SHP77 (cell line): ENCODE measurements around the gene KNDC1.
"Not testable (repeated sequence)": the region's sequence is repeated elsewhere in the genome, so short reads cannot be mapped to it uniquely, and the experiment has no call there.

Experiments used
- DNase-seq, 2 experiments: peaks; one replicate each; lab custom pipeline; 2025; lab: John Stamatoyannopoulos, UW

KNDC1 gene

GRCh38 chr10:133221756-133222155 lies 61.7 kb downstream of the KNDC1 start:
- DNase-seq, result not testable (repeated sequence)

GRCh38 chr10:133224076-133224475 lies 64.1 kb downstream of the KNDC1 start:
- DNase-seq, result no peak

GRCh38 chr10:133224756-133225372 lies 64.8 kb downstream of the KNDC1 start:
- no peak for DNase-seq

- no peak for DNase-seq
These were observed 65.7 kb downstream of the KNDC1 start for GRCh38 chr10:133225707-133226191.

DNA sequence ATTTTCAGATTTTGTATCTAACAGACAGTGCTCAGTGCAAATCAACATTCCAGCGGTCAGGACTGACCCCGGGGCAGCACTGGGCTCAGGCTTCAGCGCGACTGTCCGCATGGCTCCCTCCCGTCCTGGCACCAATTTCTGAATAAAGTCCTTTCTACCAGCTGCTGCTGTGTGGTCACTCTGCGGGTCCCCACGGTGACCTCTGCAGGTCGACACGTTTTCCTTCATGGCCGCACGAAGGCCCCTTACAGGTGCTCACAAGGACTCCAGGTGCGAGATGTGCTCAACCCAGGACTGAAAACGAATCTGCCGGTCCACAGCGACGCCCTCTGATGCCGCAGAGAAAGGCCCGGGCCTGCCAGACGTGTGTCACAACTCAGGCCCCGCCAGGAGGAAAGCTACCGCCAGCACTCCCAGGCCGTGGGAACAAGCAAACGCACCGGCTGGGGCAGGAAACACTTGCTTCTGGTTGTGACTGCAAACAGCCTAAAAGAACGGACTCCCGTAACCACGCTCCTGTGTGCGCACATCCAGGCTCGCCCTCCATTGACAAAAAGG lies 66.3 kb downstream of the KNDC1 start:
- no peak for DNase-seq

DNA sequence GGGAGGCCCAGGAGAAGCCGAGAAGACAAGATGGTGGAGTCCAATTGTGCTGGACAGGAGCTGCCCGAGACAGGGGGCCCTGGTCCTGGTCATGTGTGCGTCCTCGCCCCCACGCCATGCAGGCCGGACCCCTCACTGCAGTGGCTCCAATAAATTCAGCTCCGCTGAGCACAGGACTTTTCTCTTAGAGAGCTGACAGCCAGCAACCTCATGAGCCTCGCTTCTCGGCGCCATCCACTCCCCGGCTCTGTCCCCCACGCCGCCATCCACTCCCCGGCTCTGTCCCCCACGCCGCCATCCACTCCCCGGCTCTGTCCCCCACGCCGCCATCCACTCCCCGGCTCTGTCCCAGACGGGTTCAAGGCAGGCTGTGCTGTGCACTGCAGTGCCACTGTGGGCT lies 67.2 kb downstream of the KNDC1 start:
- no peak for DNase-seq

GRCh38 chr10:133229265-133230043 lies 69.4 kb downstream of the KNDC1 start:
- DNase-seq, result no peak

DNA sequence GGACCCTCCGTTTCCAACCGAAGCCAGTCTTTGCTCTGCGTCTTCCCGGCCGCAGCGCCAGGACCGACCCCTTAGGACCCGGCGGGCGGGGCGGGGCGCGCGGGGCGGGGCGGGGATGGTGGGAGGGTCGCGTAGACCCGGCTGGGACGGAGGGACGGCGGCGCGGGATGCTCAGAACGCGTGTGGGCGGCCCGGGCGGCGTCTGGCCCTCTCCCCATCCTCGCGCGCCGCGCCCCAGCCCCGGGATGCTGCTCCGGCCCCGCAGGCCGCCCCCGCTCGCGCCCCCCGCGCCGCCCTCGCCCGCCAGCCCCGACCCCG lies 70.0 kb downstream of the KNDC1 start, which contains the start of gene UTF1:
UTF1 (plus strand) TSS at position 174 of the 318 bp plus-strand sequence; CDS start at position 246, 72 bp downstream.
- DNase-seq, result no peak

GRCh38 chr10:133230387-133231195 lies 70.6 kb downstream of the KNDC1 start:
- DNase-seq, result no peak

DNA sequence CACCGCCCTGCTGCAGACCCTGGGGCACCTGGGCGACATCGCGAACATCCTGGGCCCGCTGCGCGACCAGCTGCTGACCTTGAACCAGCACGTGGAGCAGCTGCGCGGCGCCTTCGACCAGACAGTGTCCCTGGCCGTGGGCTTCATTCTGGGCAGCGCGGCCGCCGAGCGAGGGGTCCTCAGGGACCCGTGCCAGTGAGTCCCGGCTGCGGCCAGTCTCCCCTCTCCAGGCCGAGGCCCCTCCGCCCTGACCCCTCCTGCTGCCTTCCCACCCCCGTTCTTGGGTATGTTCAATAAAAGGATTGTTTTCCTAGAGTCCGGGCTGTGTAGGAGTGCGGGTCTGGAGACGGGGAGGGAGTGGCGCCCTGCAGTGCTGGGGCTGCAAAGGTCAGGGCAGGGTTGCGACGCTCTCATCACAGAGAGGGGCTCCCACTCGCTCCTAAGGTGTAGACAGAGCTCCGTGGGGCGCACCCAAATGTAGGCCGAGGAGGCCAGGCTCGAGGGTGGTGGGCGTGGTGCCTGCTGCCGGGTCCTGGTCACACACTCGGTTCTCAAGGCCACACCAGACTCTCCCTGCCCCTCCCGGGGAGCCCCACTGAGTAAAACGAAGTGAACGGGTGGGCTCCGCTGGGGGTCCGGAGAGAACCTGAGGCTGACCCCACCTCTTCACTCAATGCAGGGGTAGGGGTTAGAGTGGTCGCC lies 71.4 kb downstream of the KNDC1 start:
- DNase-seq, result no peak

DNA sequence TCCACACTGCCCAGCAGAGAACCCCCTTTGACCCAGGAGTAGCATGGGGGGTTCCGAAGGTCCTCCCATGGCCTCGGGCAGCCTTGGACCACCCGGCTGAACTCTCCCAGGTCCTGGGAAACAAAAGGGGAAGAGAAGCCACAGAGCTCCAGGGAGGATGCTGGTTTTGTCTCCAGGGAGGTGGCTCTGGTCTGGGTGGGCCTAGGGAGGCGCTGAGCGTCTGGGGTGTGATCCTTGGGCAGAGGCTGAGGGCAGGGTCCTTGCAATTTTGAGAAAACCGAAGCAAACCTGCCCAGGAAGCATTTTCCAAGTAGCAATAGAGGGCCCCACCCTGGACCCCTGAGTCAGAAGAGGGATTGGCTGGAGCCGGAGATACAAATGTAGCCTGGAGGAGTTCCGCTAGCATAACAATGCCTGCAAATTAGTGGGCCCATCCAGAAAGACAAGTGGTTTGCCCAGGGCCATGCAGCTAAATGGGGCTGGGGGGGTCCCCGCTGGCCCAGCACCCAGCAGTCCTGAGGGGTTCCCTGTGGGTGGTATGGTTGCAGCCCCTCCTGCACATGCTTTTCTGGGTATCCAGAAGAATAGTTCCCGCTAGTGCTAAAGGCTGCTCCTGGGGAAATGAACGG lies 72.0 kb downstream of the KNDC1 start:
- DNase-seq, result no peak

DNA sequence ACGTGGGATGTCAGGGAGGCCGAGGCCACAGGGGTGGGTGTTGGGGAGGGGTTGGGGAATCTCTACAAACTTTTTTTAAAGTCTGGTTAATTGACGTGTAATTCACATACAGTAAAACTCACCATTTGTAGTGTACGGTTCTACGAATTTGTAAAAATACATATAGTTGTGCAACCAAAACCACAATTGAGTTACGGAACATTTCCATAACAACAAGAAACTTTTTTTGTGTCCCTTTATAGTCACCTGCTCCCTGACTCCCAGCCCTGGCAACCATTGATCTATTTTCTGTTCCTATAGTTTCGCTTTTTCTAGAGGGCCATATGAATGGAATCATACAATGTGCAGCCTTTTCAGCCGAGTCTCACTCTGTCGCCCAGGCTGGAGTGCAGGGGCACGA lies 74.8 kb downstream of the KNDC1 start:
- not testable (repeated sequence) for DNase-seq

DNA sequence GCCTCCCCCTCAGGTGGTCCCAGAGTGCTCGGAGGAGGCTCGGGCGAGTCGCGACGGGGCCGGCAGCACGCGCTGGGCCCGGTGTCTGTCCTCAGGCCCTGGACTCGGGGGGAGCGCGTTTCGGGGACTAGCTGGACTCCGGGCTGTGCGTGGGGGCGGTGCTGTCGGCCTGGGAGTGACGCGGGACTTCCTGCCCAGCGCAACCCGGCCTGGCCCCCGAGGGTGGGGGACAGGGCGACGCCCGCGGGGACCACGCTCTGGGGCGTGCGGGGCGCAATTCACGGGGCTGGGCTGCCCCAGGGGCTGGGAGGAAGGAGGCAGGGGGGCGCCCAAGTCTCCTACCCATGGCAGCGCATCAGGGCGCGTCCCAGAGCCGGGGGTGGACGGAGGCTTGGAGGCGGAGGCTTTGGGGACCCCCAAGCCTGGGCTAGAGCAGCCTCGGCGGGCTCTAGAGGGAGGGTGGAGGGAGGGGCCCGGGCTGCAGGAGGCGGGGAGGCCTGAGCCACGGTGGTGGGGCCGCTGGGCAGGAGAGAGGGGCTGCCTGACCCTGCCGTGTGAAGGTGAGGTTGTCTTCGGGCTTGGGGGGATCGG lies 75.3 kb downstream of the KNDC1 start:
- DNase-seq, result no peak

DNA sequence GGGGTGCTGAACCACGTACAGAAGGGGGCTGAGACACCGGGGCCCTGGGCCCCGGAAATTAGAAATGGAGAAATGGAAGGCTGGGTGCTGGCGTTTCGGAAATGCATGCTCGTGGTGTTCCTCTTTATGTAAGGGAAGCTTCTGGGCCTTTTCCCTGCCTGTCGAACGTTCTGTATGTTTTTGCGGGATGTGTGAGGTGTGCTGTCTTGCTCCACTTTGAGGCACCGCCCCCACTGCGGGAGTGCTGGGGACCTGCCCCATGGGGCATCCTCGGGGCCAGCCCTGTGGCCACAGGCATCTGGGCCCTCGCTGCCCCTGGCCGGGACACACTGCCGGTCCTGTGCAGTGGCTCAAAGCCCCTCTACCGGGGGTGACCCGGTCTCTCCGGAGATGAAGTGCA lies 75.9 kb downstream of the KNDC1 start:
- DNase-seq, result no peak

DNA sequence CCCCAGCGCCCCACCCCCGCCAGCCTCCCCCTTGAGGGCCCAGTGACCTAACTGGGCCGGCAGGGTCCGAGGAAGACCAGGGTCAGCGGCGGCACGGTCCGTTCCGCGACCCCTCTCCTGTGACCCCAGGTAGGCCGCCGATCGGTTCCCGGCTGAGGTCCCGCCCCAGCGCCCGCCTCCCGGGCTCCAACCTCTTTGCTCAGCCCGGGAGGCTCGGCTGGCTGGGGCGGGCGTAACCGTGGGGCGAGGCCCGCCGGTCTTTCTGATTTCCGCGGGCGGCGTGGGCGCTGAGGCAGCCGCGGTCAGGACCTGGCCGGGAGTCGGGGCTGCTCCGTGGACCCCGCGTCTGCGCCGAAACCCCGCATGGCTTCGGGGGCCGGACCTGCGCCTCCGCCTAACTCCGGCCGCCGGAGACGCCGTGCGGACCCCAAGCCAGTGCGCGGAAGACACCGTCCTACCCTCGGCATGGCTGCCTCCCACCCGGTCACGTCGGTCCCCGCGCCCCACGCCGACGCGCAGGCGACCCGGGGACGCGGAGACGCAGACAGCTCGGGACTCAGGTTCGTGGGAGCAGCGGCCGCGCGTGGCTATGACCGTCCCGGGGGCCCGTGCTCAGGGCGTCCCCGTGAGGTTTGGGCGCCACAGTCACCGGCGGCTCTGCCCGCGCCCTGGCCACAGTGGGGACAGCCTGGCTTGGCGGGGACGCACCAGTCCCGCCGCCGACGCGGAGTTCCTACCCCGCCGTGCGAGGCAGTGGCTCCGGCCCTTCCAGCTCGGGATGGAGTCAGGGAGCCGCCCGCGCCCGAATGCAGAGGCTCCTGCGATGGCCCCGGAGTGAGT lies 76.6 kb downstream of the KNDC1 start:
- DNase-seq, result no peak

GRCh38 chr10:133237241-133237587 lies 77.2 kb downstream of the KNDC1 start:
- no peak for DNase-seq

DNA sequence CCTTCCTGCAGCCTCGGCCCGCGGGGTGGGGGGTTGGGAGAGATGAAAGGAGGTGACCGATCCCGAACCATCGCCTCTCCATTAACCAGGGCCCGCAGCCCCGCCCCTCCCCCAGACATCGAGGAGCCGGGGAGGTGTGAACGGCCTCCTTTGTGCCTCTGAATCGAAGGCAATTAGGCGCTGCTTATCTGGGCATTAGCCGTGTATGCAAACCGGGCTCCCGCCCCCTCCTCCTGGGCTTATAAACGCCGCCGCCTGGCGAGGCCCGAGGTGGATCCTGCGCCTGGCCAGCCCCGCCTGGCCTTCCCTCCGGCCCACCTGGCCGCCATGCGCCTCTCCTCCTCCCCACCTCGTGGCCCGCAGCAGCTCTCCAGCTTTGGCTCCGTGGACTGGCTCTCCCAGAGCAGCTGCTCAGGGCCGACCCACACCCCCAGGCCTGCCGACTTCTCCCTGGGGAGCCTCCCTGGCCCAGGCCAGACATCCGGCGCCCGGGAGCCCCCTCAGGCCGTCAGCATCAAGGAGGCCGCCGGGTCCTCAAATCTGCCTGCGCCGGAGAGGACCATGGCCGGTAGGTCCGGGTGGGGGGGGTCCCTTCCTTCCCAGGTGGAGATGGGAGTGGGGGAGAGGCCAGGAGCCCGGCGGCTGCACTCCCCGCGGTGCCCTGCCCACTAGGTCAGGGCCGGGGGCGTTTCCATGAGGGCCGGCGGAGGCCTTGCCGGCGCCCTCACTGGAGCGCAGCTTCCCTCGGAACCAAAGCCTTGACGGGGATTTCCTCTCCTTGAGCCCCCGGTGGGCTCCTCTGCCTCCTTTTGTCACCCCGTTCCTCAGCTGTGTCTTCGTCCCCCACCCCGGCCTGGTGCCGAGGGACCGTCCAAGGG lies 77.8 kb downstream of the KNDC1 start, which contains the start of gene VENTX:
VENTX (plus strand) TSS at position 268 of the 878 bp plus-strand sequence; CDS start at position 328, 60 bp downstream.
- no peak for DNase-seq

GRCh38 chr10:133238466-133238804 lies 78.4 kb downstream of the KNDC1 start:
- no peak for DNase-seq

- no peak for DNase-seq
These were observed 80.0 kb downstream of the KNDC1 start for GRCh38 chr10:133239990-133240389.
